Superior temporal gyrus (tissue), 1 donor: Measurements from ENCODE around the gene STAMBP.
"Not testable (repeated sequence)": the region's sequence is repeated elsewhere in the genome, so short reads cannot be mapped to it uniquely, and the experiment has no call there.

Experiments
- DNase-seq: peaks from one replicate; pipeline ENCODE4 v3.0.0-alpha.2; 2016; ENCODE audit errors: extremely low spot score

Gene STAMBP

DNA sequence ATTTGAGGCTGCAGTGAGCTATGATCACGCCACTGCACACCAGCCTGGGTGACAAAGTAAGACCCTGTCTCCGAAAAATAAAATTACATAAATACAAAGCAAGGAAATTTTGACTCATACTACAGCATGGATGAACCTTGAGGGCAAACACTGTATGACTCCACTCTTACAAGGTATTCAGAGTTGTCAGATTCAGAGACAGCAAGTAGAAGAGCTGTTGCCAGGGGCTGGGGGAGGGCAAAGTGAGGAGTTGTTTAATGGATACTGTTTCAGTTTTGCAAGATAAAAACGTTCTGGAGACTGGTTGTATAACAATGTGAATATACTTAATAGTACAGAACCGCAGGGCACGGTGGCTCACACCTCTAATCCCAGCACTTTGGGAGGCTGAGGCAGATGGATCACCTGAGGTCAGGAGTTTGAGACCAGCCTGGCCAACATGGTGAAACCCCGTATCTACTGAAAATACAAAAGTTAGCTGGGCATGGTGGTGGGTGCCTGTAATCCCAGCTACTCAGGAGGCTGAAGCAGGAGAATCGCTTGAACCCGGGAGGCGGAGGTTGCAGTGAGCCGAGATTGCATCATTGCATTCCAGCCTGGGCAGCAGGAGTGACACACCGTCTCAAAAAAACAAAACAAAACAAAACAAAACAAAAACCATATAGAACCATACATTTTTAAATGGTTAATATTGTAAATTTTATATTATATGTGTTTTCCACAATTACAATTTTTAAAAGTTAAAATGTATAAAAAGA is 59.0 kb downstream of the STAMBP start:
- not testable (repeated sequence) for DNase-seq

DNA sequence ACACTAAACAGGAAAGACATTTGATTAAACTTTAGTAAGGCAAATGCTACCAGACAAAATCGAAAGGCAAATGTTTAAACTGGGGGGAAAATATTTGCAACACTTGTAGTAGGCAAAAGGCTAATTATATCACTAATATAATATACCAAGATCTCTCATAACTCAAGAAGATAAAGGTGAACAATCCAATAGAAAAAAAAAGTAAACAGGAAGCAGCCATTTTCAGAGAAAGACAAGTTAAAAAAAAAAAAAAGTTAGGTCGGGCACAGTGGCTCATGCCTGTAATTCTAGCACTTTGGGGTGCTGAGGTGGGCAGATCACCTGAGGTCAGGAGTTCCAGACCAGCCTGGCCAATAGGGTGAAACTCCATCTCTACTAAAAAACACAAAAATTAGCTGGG is 59.6 kb downstream of the STAMBP start:
- no peak for DNase-seq

DNA sequence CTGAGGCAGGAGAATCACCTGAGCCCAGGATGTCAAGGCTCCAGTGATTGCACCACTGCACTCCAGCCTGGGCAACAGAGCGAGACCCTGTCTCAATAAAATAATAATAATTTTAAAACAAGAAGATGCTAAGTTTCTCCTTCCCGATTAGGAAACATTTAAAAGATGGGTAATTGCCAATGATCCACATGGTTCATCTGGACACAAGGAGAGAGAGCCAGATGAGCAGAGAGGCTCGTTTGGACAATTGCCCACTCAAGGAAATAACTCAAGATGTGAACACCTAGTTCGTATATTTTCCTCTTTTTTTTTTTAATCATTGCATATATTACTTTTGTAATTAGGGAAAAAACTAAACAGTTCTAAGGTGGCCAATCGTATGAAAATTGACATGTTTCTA is 60.4 kb downstream of the STAMBP start:
- DNase-seq: no peak

DNA sequence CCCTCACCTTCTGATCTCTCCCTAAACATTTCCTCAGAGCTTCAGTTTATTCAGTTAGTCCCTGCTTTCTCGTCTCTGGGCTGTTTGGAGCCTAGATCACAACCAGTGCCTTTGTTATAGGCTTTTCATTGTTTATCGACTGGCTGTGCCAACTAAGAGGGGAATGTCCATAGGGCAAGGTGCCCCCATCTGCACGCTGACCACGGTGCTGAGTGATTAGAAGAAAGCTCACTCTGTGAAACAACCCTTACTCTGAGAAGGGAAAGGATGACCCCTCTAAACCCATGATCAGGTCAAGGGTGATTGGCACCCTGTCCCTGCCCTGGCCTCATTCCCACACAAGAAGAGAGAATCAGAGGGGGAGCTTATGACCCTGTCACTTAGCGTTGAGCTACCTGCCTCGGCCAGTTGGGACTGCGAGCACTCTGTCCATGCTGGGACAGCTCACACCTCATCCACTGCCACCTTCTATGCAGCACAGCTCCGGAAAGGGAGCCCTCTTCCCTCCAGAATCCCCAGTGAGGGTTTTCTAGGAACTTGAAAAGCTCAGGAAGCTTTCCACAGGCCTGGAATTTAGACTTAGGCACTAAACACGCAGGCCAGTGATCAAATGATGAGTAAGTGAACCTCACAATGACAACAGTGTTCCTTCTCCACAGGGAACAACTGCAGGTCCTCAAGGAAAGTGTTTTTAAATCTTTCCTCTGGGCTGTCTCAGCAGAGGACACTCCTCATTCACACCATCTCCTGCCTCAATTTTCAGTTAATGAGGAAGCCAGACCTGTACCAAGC is 61.7 kb downstream of the STAMBP start:
- no peak for DNase-seq

DNA sequence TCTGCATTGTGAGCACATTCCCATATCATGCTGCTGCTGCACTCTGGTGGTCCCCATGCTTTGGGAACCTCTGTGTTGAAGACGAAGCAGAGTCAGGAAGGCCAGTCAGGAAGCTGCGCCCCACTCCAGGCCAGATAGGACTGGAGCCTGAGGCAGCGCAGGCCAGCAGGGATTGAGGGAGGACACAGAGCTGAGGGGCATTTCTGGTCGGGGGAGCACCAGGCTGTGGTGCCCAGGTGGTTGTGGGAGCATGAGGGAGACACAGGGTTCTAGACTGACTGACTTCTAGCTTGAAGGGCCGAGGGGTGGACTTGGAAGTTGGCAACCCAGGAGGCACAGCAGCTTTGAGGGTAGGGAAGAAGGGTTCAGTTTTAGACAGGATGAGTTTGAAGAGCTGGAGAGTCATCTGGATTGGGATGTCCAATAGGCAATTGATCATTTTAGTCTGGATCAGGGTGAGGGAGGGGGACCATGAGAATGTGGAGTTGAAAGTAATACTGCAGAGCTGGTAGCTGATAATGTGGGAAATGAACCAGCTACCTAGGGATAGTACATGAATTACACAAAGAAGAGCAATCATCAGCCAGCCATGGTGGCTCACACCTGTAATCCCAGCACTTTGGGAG is 62.6 kb downstream of the STAMBP start:
- DNase-seq: no peak

DNA sequence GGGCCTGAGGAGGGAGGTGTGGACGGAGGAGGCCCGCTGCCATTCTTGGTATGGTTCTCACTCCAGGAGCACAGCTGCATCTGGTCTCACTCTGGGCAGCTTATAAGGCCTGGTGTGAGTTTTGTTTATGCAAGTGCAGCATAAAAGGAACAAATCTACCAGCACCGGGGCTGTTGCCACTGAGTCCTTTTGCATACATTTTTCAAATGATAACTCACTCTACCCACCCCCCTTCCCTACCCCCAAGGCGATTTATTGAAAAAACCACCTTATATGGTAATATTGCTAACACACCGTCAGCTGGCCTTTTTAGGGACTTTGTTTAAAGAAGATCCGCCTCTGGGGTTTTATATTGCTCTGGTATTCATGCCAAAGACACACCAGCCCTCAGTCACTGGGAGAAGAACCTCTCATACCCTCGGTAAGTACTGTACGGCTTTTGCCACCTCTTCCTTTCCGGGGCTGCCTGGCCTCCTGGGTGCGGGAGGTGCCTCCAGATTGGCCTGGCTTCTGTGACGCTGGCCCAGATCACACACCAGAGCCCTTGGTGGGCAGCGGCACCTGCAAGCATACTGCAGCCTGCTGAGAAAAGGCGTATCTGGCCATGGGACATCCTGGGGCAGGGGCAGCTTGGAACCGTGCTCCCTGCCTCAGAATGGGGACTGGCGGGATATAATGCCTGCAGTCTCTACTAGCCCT is 64.0 kb downstream of the STAMBP start, which contains the start of gene ACTG2:
ACTG2 (plus strand) TSS at position 378 of the 699 bp plus-strand sequence. CDS start 8,304 bp downstream, outside the sequence.
- no peak for DNase-seq

DNA sequence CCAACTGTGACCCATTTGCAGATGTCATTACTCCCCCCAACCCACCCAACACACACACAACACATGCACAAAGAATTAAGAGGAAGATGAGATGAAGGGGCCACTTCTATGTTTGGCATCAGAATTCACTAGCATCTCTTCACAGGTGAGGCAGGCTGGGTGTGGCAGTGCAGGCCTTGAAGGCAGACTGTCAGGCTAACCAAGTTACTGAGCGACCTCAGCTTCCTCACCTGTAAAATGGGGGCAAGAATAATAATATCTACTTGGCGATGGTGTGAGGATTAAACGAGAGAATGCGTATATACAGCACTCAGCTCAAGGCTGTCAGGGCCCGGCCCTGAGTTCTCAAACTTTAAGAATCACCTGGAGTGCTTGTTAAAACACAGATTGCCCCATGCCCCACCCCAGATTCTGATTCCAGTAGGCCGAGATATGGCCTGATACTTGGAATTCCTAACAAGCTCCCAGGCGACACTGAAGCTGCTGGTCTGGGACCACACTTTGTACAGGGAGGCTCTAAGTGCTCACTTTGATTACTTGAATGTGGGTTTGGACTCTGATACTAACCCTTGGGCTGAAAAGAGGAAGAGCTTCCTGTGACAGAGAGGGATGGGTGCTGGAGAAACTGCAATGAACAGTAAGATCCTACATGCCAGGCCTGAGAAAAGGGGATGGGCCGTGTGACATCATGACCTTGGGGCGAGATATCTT is 65.2 kb downstream of the STAMBP start:
- no peak for DNase-seq

DNA sequence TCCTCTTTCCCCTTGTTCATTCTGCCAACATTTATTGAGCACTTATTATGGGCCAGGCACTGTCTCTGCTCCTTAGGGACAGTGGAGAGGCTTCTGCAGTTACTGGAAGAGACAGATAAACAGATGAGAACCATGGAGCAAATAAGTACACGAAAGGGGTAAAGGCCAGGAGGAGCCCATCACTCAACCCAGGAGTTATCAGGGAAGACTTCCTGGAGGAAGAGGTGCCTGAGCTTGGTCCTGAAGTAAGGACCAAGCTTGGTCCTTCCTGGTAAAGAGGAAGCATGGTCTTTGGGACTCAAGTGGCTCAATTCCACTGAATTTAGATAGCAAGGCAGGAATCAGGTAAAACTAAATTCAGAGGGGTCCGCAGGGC is 65.7 kb downstream of the STAMBP start:
- no peak for DNase-seq

DNA sequence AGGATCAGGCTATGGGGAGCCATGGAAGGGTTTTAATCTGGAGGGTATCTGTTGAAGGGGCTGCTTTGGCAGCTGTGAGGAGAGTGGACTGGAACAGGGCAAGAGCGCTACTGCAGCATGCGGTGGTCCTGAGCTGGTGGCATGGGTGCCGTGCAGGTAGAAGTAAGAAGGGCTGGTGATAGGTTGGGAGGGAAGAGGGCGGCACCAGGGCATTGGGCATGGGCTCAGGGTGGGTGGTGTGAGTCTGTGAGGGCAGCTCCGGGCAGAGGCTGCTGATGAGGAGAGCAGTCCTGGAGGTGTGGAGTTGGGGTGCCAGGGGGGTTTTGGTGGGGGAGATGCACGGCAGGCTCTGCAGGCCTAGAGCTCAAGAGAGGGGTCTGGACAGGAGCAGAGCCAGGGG is 66.1 kb downstream of the STAMBP start:
- no peak for DNase-seq

DNA sequence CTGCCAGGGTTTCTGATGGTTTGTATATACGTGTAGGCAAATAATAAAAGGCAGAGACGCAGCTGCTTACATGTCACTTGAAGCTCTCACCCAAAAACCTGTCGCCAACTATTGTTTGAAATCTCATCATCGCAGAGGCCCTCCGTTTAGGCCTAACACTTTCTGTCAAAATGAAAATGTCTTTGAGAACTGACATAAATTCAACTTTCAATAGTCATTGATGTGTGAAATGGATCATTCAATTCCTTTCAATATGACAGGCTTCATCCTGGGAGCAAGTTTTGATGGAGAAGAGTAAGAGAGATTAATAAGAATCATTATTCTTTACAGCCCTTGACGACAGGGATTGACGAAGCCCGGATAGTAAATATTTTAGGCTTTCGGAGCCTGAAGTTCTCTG is 66.7 kb downstream of the STAMBP start:
- no peak for DNase-seq

DNA sequence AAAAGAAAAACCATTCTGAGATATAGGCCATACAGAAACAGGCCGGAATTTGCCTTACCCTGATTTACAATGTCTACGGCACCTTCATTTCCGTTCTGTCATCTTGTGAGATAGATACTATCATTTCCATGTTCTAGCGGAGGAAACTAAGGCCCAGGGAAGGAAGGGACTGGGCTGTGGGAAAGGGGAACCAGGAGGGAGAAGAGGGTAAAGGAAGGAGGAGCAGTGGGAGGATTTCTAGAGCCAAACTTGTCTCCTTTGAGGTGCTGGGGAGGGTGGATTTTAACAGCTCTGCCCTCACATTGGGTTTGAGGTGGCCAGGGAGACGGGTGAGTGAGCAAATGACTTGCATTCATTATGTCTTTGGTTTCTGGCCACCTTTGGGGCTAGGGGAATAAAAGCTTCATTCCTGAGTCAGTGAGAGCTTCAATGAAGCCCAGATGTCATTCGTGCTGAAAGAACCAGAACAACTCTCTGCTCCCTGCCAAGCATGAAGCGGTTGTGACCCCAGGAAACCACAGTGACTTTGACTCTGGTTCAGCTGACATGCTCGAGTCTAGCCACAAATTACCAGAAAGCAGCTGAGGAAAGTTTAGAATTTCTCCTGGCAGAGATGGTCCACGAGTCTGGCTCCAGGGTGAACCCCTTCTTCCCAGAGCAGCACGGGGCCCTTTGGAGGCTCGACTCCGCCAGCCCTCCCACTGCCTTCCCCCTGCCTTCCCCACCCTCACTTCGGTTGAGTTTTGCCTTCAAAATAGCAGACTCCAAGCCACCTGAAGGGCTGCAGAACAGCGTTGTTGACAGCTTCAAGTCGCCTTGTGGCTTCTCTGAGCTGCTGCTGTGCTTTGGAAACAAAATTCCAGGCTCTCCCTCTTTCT is 67.8 kb downstream of the STAMBP start:
- DNase-seq: no peak

DNA sequence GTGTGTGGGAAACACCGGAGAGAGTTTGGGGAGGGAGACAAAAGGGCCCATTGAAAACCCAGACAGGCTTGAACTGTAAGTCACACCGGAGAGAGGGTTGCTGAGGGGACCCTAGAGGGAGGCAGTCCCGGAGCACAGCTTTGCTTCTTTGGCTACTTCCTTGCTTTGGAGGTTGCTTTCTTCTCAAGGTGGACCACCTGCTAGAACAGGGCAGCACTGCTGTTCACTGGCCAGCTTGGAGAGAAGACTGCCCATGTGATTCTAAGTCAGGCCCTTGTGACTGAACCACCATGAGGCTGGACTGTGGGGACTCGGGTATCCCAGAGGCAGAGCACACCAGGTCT is 68.5 kb downstream of the STAMBP start:
- no peak for DNase-seq

DNA sequence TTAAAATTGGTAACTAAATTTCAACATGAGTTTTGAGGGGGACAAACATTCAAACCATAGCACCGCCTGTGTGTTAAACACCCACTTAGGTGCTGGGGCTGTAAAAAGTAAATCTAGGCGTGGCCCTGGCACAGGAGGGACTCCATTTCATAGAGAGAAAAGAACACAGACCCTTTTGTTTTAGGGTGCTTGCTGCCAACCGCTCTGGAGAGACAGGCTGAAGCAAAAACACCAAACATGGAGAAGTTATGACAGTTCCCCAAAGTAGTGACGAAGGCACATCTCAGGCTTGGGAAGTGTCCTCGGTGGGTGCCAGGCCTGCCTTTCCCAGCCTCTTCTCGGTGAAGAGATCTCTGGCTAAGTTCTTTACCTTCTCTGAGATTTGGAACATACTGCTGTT is 69.2 kb downstream of the STAMBP start:
- no peak for DNase-seq

DNA sequence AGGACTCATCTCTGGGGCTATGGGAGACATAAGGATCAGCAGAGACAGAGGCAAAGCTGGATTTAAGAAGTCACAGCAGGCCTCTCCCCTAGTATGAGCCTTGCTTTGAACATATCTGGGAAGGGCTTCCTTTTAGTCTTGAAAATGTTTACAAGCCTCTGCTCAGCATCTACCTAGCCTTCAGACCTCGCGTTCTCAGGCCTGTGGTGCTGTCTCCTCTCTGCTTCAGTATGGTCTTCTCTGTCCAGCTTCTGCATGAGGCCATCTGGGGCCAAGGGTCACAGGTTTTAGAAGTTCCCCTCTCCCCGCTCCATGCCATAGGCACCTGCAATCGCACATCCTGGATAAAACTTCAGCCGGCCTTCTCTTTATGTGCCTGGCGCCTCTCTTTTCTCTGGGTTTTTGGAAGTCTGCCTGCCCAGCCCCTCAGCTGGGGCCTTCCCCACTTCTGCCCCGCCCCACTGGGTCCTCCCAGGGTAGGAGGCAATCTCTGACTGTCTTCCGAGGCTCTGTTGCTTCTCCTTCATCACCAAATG is 71.1 kb downstream of the STAMBP start:
- DNase-seq: no peak

DNA sequence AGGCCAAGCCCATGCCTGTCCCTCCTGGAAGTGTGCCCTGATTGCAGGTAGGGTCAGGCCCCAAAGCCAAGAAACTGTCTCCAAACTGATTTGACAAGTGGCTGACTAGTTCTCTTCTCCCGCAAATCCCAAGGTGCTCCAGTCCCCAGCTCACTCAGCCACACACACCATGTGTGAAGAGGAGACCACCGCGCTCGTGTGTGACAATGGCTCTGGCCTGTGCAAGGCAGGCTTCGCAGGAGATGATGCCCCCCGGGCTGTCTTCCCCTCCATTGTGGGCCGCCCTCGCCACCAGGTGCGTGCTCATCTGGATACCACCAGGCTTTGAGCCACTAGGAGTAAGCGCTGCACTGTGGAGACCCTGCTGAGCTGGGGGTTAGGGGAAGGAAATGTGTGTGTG is 72.4 kb downstream of the STAMBP start:
- DNase-seq: no peak

DNA sequence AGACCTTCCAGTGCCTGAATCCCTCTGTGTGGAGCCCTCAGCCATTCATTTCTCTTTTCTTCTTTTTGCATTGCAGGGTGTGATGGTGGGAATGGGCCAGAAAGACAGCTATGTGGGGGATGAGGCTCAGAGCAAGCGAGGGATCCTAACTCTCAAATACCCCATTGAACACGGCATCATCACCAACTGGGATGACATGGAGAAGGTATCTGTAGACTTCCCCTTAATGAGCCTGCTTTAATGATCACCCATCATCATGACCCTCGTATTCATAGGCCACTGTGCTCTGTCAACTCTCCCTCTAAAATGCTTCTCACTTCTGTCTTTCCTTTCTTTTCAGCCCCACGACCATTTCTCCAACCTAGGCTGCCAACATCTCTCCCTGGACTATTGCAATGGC is 73.5 kb downstream of the STAMBP start:
- no peak for DNase-seq

DNA sequence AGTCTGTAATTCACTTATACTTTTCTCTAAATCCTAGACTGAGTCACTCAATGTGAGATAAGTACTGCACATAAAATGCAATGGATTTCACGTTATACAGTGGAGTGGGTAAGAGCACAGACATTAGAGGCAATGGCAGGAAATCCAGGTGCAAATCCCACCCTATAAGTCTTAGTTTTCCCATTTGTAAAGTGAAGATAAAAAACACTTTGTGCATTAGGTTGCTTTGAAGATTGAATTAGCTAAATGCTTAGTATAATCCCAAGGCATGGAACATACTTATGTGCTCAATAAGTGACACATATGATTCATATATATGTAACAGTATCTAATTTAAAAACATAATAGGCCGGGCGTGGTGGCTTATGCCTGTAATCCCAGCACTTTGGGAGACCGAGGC is 74.6 kb downstream of the STAMBP start:
- DNase-seq: no peak

DNA sequence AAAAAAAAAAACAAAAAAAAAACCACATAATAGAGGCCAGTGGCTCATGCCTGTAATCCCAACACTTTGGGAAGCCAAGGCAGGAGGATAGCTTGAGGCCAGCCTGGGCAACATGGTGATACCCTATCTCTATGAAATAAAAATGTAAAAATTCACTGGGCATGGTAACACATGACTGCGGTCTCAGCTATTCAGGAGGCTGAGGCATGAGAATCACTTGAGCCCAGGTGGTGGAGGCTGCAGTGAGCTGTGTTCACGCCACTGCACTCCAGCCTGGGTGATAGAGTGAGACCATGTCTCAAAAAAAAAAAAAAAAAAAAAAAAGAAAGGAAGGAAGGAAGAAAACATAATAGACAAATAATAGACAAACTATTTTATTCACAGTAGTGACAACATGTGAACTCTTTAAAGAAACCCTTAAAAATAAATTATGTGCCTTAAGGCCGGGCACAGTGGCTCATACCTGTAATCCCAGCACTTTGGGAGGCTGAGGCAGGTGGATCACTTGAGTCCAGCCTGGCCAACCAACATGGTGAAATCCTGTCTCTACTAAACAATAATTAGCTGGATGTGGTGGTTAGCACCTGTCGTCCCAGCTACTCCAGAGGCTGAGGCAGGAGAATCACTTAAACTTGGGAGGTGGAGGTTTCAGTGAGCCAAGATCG is 75.3 kb downstream of the STAMBP start:
- not testable (repeated sequence) for DNase-seq

DNA sequence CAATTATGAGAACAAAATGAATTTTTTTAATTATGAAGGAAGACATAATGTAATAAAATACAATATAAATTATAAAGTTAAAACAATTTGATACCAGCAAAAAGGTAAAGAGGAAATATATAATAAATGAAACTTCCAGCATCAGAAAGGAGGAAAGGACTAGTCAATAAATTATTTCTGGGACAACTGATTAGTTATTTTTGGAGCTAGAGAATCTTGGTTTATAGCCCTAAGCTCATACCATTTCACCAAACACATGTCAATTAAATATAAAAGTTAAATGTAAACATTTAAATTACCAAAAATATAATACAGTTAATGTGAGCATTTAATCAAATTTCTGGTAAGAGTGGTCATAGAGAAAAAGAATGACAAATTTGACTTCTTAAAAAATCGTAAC is 76.2 kb downstream of the STAMBP start:
- no peak for DNase-seq
